H1 (cell line): ENCODE results near the gene BEND4. TPM values are rescaled to one million over a fixed set of nuclear protein-coding genes. Genes with fewer than 3 reads are reported as not detected.

Source experiments
- CTCF ChIA-PET: fragments of 300-600 bp; sonication (Branson Sonifier 250); formaldehyde crosslinking; loops from one replicate; lab custom pipeline; 2021; ENCODE audit not compliant: partially characterized antibody; lab: Charles Lee
- POLR2A ChIA-PET: fragments of 300-600 bp; sonication (Branson Sonifier 250); formaldehyde crosslinking; loops from one replicate; lab custom pipeline; 2021; ENCODE audit warnings: inconsistent platforms; ENCODE audit not compliant: partially characterized antibody; lab: Charles Lee
- DNase-seq, 2 experiments: peaks; one replicate each; pipeline versions ENCODE4 v3.0.0 to v3.0.0-alpha.2; 2010 to 2022; ENCODE audit warnings: low spot score in 2 of 2, low read depth in 1 of 2, mixed read lengths in 1 of 2
- FAIRE-seq: peaks from 2 replicates; lab custom pipeline; 2011; peaks lifted over from hg19 to GRCh38; lab: Jason Lieb, UNC
- H2AFZ ChIP-seq: 2 replicates; pipeline ENCODE4 v1.8.1; 2012; ENCODE audit warnings: low read length, inconsistent platforms
- H2AK5ac ChIP-seq: 2 replicates; pipeline ENCODE4 v1.6.1; 2013; ENCODE audit warnings: low read depth, low read length
- H2BK120ac ChIP-seq: replicated peaks from 2 replicates; pipeline ENCODE3; 2013; ENCODE audit warnings: low read depth, low read length, inconsistent platforms
- H2BK12ac ChIP-seq: 2 replicates; pipeline ENCODE4 v1.6.1; 2013; ENCODE audit warnings: low read depth, low read length
- H2BK15ac ChIP-seq: 2 replicates; pipeline ENCODE4 v1.6.1; 2013; ENCODE audit warnings: low read length
- H2BK20ac ChIP-seq: 2 replicates; pipeline ENCODE4 v1.6.1; 2013; ENCODE audit warnings: low read length
- H2BK5ac ChIP-seq: 2 replicates; pipeline ENCODE4 v1.6.1; 2013; ENCODE audit warnings: low read depth, low read length
- H3K14ac ChIP-seq: 2 replicates; pipeline ENCODE4 v1.6.1; 2013; ENCODE audit warnings: inconsistent platforms; ENCODE audit not compliant: insufficient read length
- H3K18ac ChIP-seq: 2 replicates; pipeline ENCODE4 v1.6.1; 2013; ENCODE audit warnings: low read length; ENCODE audit errors: extremely low read depth
- H3K23ac ChIP-seq: 2 replicates; pipeline ENCODE4 v1.6.1; 2013; ENCODE audit warnings: inconsistent platforms; ENCODE audit not compliant: insufficient read length
- H3K23me2 ChIP-seq: 2 replicates; pipeline ENCODE4 v1.6.1; 2013; ENCODE audit warnings: low read depth, low read length
- H3K27ac ChIP-seq: 2 replicates; pipeline ENCODE4 v1.6.1; 2011; ENCODE audit warnings: low read depth, low read length, inconsistent platforms
- H3K27me3 ChIP-seq, 4 experiments: replicated peaks in 1 of 4; 1 replicate in 1 of 4; 2 replicates in 3 of 4; pipeline versions ENCODE4 v1.6.1 to v1.8.1; 2011 to 2013; ENCODE audit warnings: low read length in 3 of 4, mild to moderate bottlenecking in 3 of 4, inconsistent platforms in 2 of 4, mixed read lengths in 2 of 4, moderate library complexity in 1 of 4; ENCODE audit not compliant: control insufficient read depth in 3 of 4, insufficient read depth in 3 of 4; ENCODE audit errors: extremely low read depth in 1 of 4
- H3K36me3 ChIP-seq, 4 experiments: 2 replicates each; pipeline versions ENCODE4 v1.6.1 to v1.8.1; 2011 to 2013; ENCODE audit warnings: mild to moderate bottlenecking in 4 of 4, low read length in 3 of 4, moderate library complexity in 2 of 4, control low read depth in 1 of 4, inconsistent platforms in 1 of 4; ENCODE audit not compliant: insufficient read depth in 4 of 4, control insufficient read depth in 2 of 4
- H3K4ac ChIP-seq: replicated peaks from 2 replicates; pipeline ENCODE3; 2013; ENCODE audit warnings: low read length, low read depth, mixed read lengths, inconsistent platforms; ENCODE audit not compliant: insufficient read length
- H3K4me1 ChIP-seq, 4 experiments: replicated peaks in 1 of 4; 1 replicate in 1 of 4; 2 replicates in 3 of 4; pipeline versions ENCODE4 v1.6.1 to v1.8.1; 2011 to 2013; ENCODE audit warnings: low read length in 3 of 4, inconsistent platforms in 2 of 4, mixed read lengths in 1 of 4; ENCODE audit not compliant: insufficient read depth in 4 of 4, control insufficient read depth in 3 of 4
- H3K4me2 ChIP-seq, 2 experiments: 2 replicates each; pipeline versions ENCODE4 v1.6.1 to v1.8.1; 2011 to 2013; ENCODE audit warnings: low read depth in 2 of 2, low read length in 2 of 2, control low read depth in 1 of 2, inconsistent platforms in 1 of 2, mild to moderate bottlenecking in 1 of 2; ENCODE audit not compliant: insufficient read depth in 1 of 2
- H3K4me3 ChIP-seq, 4 experiments: fragments of 200-600, 300-600 bp in 1 of 4; sonication (generic), shearing (Covaris generic), sonication (Bioruptor Twin) in 1 of 4; 2 replicates each; pipeline versions ENCODE4 v1.5.1 to v1.8.1; 2011 to 2016; ENCODE audit warnings: low read length in 4 of 4, low read depth in 3 of 4, control low read depth in 2 of 4, inconsistent platforms in 2 of 4, mild to moderate bottlenecking in 2 of 4, mixed read lengths in 1 of 4, moderate library complexity in 1 of 4; ENCODE audit not compliant: insufficient read depth in 2 of 4; ENCODE audit errors: extremely low read depth in 1 of 4
- H3K56ac ChIP-seq: replicated peaks from 2 replicates; pipeline ENCODE3; 2013; ENCODE audit warnings: low read depth, mild to moderate bottlenecking, mixed read lengths, low read length, inconsistent platforms; ENCODE audit not compliant: insufficient read length
- H3K79me1 ChIP-seq: 2 replicates; pipeline ENCODE4 v1.6.1; 2013; ENCODE audit warnings: low read depth, low read length, control low read depth
- H3K79me2 ChIP-seq, 2 experiments: 2 replicates each; pipeline versions ENCODE4 v1.6.1 to v1.8.1; 2012 to 2013; ENCODE audit warnings: low read length in 2 of 2, mild to moderate bottlenecking in 2 of 2, inconsistent platforms in 1 of 2; ENCODE audit not compliant: insufficient read depth in 2 of 2, control insufficient read depth in 1 of 2
- H3K9ac ChIP-seq, 4 experiments: replicated peaks in 1 of 4; 1 replicate in 1 of 4; 2 replicates in 3 of 4; pipeline versions ENCODE4 v1.6.1 to v1.8.1; 2011 to 2013; ENCODE audit warnings: low read depth in 3 of 4, low read length in 3 of 4, control low read depth in 2 of 4, mild to moderate bottlenecking in 2 of 4, moderate library complexity in 2 of 4, inconsistent platforms in 1 of 4; ENCODE audit errors: extremely low read depth in 1 of 4
- H3K9me3 ChIP-seq, 2 experiments: 2 replicates each; pipeline versions ENCODE4 v1.6.1 to v1.8.1; 2012 to 2013; ENCODE audit warnings: mild to moderate bottlenecking in 2 of 2, moderate library complexity in 2 of 2, control low read depth in 1 of 2, inconsistent platforms in 1 of 2, low read depth in 1 of 2, low read length in 1 of 2, mixed read lengths in 1 of 2; ENCODE audit not compliant: insufficient read depth in 2 of 2
- H4K20me1 ChIP-seq, 2 experiments: replicated peaks in 1 of 2; 2 replicates each; pipeline versions ENCODE3 to v1.8.1; 2011 to 2013; ENCODE audit warnings: inconsistent platforms in 2 of 2, low read length in 2 of 2, mild to moderate bottlenecking in 1 of 2; ENCODE audit not compliant: insufficient read depth in 2 of 2, control insufficient read depth in 1 of 2
- H4K5ac ChIP-seq: 2 replicates; pipeline ENCODE4 v1.6.1; 2013; ENCODE audit warnings: low read length, low read depth, mixed read lengths, inconsistent platforms; ENCODE audit not compliant: insufficient read length
- H4K8ac ChIP-seq: 2 replicates; pipeline ENCODE4 v1.8.0; 2013; ENCODE audit warnings: mild to moderate bottlenecking, moderate library complexity, low read length, inconsistent platforms; ENCODE audit not compliant: insufficient read depth; ENCODE audit errors: extremely low read depth
- H4K91ac ChIP-seq: replicated peaks from 2 replicates; pipeline ENCODE3; 2013; ENCODE audit warnings: low read length, mixed read lengths, inconsistent platforms; ENCODE audit not compliant: insufficient read length
- CHD2 ChIP-seq: IDR thresholded peaks from 2 replicates; pipeline ENCODE4 v1.6.1; 2012; ENCODE audit warnings: low read length, improper control_type of control experiment
- GABPA ChIP-seq: IDR thresholded peaks from 2 replicates; pipeline ENCODE4 v1.6.1; 2011; ENCODE audit warnings: mild to moderate bottlenecking, low read length, moderate library complexity, borderline replicate concordance; ENCODE audit not compliant: insufficient read depth
- KDM4A ChIP-seq: IDR thresholded peaks from one replicate; pipeline ENCODE4 v1.7.1; 2012; ENCODE audit warnings: low read depth, mild to moderate bottlenecking, moderate library complexity, low read length, inconsistent platforms; ENCODE audit not compliant: severe bottlenecking
- NANOG ChIP-seq: IDR thresholded peaks from 2 replicates; pipeline ENCODE4 v1.6.1; 2011; ENCODE audit warnings: low read length, low read depth, mild to moderate bottlenecking, inconsistent platforms; ENCODE audit not compliant: insufficient read depth, poor library complexity, severe bottlenecking
- SIN3A ChIP-seq, 2 experiments: IDR thresholded peaks in 1 of 2; conservative IDR thresholded peaks in 1 of 2; 2 replicates each; pipeline ENCODE4 v1.6.1; 2011 to 2012; ENCODE audit warnings: low read length in 2 of 2, improper control_type of control experiment in 1 of 2, low read depth in 1 of 2, mild to moderate bottlenecking in 1 of 2
- SRF ChIP-seq: IDR thresholded peaks from 2 replicates; pipeline ENCODE4 v1.6.1; 2011; ENCODE audit warnings: mild to moderate bottlenecking, low read depth, low read length, moderate library complexity
- SUZ12 ChIP-seq: fragments of 200-600 bp; sonication (generic); IDR thresholded peaks from 2 replicates; pipeline ENCODE4 v1.6.1; 2012; ENCODE audit warnings: mild to moderate bottlenecking, inconsistent platforms, low read length, moderate library complexity, mixed read lengths
- YY1 ChIP-seq: IDR thresholded peaks from 2 replicates; pipeline ENCODE4 v1.6.1; 2011; ENCODE audit warnings: low read depth, mild to moderate bottlenecking, low read length
- WGBS, 2 experiments: shearing (Covaris generic) in 1 of 2; methylation state at CpG; one replicate each; pipeline versions ENCODE4 v1.1.6 to v1.1.7; 2013 to 2015; ENCODE audit warnings: low lambda C conversion rate in 2 of 2, mixed read lengths in 2 of 2, inconsistent platforms in 1 of 2, low coverage in 1 of 2, missing lambda C conversion rate in 1 of 2; ENCODE audit not compliant: insufficient replicate concordance in 2 of 2, insufficient coverage in 1 of 2, insufficient read length in 1 of 2; ENCODE audit errors: extremely low coverage in 1 of 2, missing lambda C conversion rate in 1 of 2; 5-methylcytosine and 5-hydroxymethylcytosine counted together
- polyA plus RNA-seq, 7 experiments: library from polyadenylated mRNA; depleted of rRNA in 3 of 7; stranded (reverse) in 5 of 7; unstranded in 2 of 7; fragments of >200 nt in 5 of 7; fragments of 200-250 nt in 2 of 7; gene quantifications; 1 replicate in 5 of 7; 2 replicates in 1 of 7; 4 replicates in 1 of 7; pipeline versions ENCODE4 v1.2.1 to v1.2.3, GENCODE V29; 2011 to 2013; ENCODE audit warnings: missing spikeins in 2 of 7, mixed read lengths in 2 of 7
- total RNA-seq: library from RNA; stranded (reverse); fragmentation: NEBNext Ultra II Directional; extraction: Animal tissue kit (Norgen Biotek cat#: 25700); gene quantifications from 2 replicates; pipeline ENCODE4 v1.2.1, GENCODE V29; 2021
- TF ChIP-seq, protein P1 (sequence below): IDR thresholded peaks from 2 replicates; pipeline ENCODE4 v1.6.1; 2012; ENCODE audit warnings: inconsistent platforms

The BEND4 gene
- total and polyA plus RNA-seq, 2 of the 8 experiments (the other 6 are each of a cell fraction or from before 2014, with no cell fraction given): 12.2 to 45.4 TPM

DNA sequence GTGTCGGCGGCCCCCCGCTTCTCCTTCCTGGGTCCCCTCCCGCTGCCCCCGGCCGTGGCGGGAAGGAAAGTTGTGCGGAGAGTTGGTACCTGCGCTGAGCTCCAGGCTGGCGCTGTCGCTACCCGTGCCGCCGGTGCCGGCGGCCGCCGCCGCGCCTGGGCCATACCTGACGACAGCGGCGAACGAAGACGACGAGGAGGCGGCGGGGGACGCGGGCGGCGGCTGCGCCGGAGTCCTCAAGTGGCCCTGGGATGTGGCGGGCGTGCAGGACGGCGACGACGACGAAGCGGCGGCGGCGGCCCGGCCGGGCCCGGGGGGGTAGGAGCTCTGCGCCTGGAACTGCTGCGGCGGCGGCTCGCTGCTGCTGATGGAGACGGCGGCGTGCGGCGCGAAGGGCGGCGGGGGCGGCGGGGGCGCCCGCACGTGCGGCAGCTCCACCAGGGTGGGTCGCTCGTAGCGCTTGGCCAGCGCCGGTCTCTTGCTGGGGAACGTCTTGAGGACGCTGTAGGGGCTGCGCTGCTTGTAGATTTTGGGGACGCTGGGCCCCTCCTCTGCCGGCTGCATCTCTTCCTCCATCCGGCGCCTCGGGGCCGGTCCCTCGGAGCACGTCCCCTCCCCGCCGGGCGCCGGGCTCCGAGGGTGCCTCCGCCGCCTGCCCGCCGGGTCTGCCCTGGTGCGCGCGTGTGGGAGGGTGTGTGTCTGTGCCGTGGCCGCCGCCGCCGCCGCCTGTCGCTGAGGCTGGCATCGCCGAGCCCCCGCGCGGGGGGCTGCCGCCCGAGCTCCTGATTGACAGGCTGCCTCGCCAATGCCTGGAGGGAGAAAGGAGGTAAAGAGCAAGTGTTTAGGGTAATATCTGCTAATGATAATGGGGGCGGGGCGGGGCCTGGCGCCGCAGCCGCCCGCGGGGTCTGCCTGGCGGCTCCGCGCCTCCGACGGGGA, 618 bp downstream of the BEND4 start:
- peak; percentile 61 to 89 for DNase-seq
- Histone ChIP-seq H3K18ac (peak overlapping the region; percentile 68; the same call in 1 of the 2 replicates), H2BK20ac (no peak overlapping the region), H2BK15ac (no peak overlapping the region), H3K23ac (no peak overlapping the region), H3K4me2 (peak overlapping the region; percentile 76 to 84), H3K9me3 (no peaks in the 10 kb centered on the region), H4K8ac (peak overlapping the region; percentile 74; the same call in 1 of the 2 replicates), H2AK5ac (no peak overlapping the region), H2BK120ac (no peak overlapping the region), H3K79me2 (peaks cover 0 to 41% of the 10 kb centered on the region in 2 experiments; a peak in 2 of 4 replicates), H3K14ac (no peak overlapping the region), H2AFZ (no peak overlapping the region), H3K79me1 (0 out of 2 replicates have a peak, but pooled peaks cover 4% of the 10 kb centered on the region), H3K4me1 (peaks cover 0 to 9% (median 1%) of the 10 kb centered on the region in 4 experiments; a peak in 4 of 7 replicates), H3K36me3 (no peaks in the 10 kb centered on the region), H2BK5ac (no peak overlapping the region; the same call in 1 of the 2 replicates), H4K20me1 (peaks cover 4 to 6% of the 10 kb centered on the region in 2 experiments), H4K5ac (peak overlapping the region; percentile 55), H3K4ac (no peak overlapping the region), H2BK12ac (no peak overlapping the region), H3K27ac (no peak overlapping the region), H3K4me3 (peak overlapping the region; percentile 56 to 66 (median 66)), H3K9ac (peak overlapping the region in 3 of 4 experiments; percentile 29 to 65 (median 54); a peak in 3 of 7 replicates), H3K56ac (peak overlapping the region; percentile 48), H3K27me3 (peaks cover 0 to 22% (median 16%) of the 10 kb centered on the region in 4 experiments; a peak in 6 of 7 replicates), H4K91ac (no peak overlapping the region), H3K23me2 (peaks cover 18% of the 10 kb centered on the region; the same call in 1 of the 2 replicates)
- CTCF ChIA-PET: interaction anchor here (0.6 to 1.1 kb wide), 4 partner anchors 43 to 388 kb away, joined by 3 read pairs; no protein-coding TSS in a partner anchor
- FAIRE-seq: no peak
- POLR2A ChIA-PET: interaction anchor here (0.8 to 1.3 kb wide), 5 partner anchors 10 to 194 kb away, joined by 3 to 5 read pairs (median 4); no protein-coding TSS in a partner anchor
- WGBS, 2 experiments: 2% methylated on average over 75 of the region's 122 CpGs; no CpG with 5 or more reads in 1 of the 2 experiments
- TF ChIP-seq, protein P1, sequence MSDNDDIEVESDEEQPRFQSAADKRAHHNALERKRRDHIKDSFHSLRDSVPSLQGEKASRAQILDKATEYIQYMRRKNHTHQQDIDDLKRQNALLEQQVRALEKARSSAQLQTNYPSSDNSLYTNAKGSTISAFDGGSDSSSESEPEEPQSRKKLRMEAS: peak; percentile 77
- TF ChIP-seq KDM4A (peak; percentile 89), GABPA (0 out of 2 replicates have a peak, but pooled peaks have one; percentile 3), SIN3A (conservative IDR thresholded peaks at IDR 0.05 in 1 of 2, IDR thresholded peaks at IDR 0.05 in 1 of 2; ENCODE audit: low read depth in 1 of 2, low read length in 2 of 2) (peak in 1 of 2 experiments; percentile 28; a peak in 1 of 4 replicates), SRF (no peak), SUZ12 (0 out of 2 replicates have a peak, but pooled peaks have one; percentile 31), YY1 (no peak), NANOG (peak; percentile 5), CHD2 (peak; percentile 10; the same call in 1 of the 2 replicates)
